Adrenal gland (tissue), 12 donors: ENCODE measurements around the gene SDHC. TPM values are rescaled to one million over a fixed set of nuclear protein-coding genes. Genes with fewer than 3 reads are reported as not detected.
"Not testable (repeated sequence)": the region's sequence is repeated elsewhere in the genome, so short reads cannot be mapped to it uniquely, and the experiment has no call there.

Source experiments
- DNase-seq, 7 donors: peaks; one replicate each; pipeline ENCODE4 v3.0.0-alpha.2; 2019 to 2020
- H3K27ac ChIP-seq, 5 donors: fragments of 200-600 bp; sonication (generic) in 4 of 5; 1 replicate in 3 of 5; 2 replicates in 2 of 5; pipeline versions ENCODE4 v1.5.1 to v1.8.0; 2016 to 2020; ENCODE audit warnings: mild to moderate bottlenecking in 1 of 5
- H3K27me3 ChIP-seq: fragments of 200-600 bp; 2 replicates; pipeline ENCODE4 v1.8.0; 2021
- H3K36me3 ChIP-seq, 2 donors: fragments of 200-600 bp; replicated peaks in 1 of 2; 1 replicate in 1 of 2; 2 replicates in 1 of 2; pipeline versions ENCODE4 v1.5.1 to v1.8.0; 2018 to 2022
- H3K4me1 ChIP-seq, 2 donors: fragments of 200-600 bp; replicated peaks in 1 of 2; 1 replicate in 1 of 2; 2 replicates in 1 of 2; pipeline versions ENCODE4 v1.5.1 to v1.8.0; 2018 to 2021
- H3K4me3 ChIP-seq, 4 donors: fragments of 200-600 bp; sonication (generic) in 3 of 4; one replicate each; pipeline ENCODE4 v1.5.1; 2016 to 2018
- H3K9me3 ChIP-seq, 3 donors: fragments of 200-600 bp; sonication (generic) in 1 of 3; replicated peaks in 1 of 3; 1 replicate in 2 of 3; 2 replicates in 1 of 3; pipeline versions ENCODE4 v1.5.1 to v1.8.0; 2016 to 2021
- CTCF ChIP-seq, 6 experiments: fragments of 450-650 bp in 4 of 6; fragments of 200-600 bp in 2 of 6; sonication (generic) in 1 of 6; IDR thresholded peaks; 1 replicate in 5 of 6; 2 replicates in 1 of 6; pipeline versions ENCODE4 v1.5.1 to v1.8.0; 2016 to 2021; ENCODE audit warnings: antibody characterized with exemption in 6 of 6, mild to moderate bottlenecking in 2 of 6, moderate library complexity in 1 of 6
- POLR2A ChIP-seq, 2 donors: fragments of 450-650 bp; IDR thresholded peaks; one replicate each; pipeline ENCODE4 v1.6.1; 2017; ENCODE audit warnings: antibody characterized with exemption in 2 of 2, mild to moderate bottlenecking in 2 of 2, moderate library complexity in 1 of 2
- whole genome bisulfite sequencing, 4 donors: extraction: QIAGEN DNeasy Blood & Tissue Kit in 2 of 4; methylation state at CpG; one replicate each; pipeline versions ENCODE4 v1.1.5 to v1.1.7; 2013 to 2017; 5-methylcytosine and 5-hydroxymethylcytosine counted together
- intact Hi-C, 2 donors: fragments of 100-400 bp; cut with DNase I; formaldehyde crosslinking; loops; one replicate each; pipeline versions ENCODE4 v1.14.1 to v1.15.0; 2022 to 2023
- polyA plus RNA-seq, 3 donors: library from polyadenylated mRNA; stranded (reverse); fragments of 200-250 nt in 2 of 3; fragments of 350-450 nt in 1 of 3; fragmentation: Illumina TruSeq in 1 of 3; extraction: RNeasy Lipid Tissue Mini Kit (QIAGEN cat#74804) in 1 of 3; gene quantifications; one replicate each; pipeline ENCODE4 v1.2.3, GENCODE V29; 2013 to 2014
- total RNA-seq, 9 donors: library from RNA; depleted of rRNA in 4 of 9; stranded (reverse); fragments of >200 nt in 4 of 9; fragments of 120-200 nt in 1 of 9; fragmentation: NEBNext Ultra II Directional in 1 of 9; extraction: Animal tissue kit (Norgen Biotek cat#: 25700) in 1 of 9; gene quantifications; one replicate each; pipeline versions ENCODE4 v1.1.0 to v1.2.4, GENCODE V29; 2013 to 2023
- donor health status: healthy with polysubstance abuse.
- donor health status: Bipolar disorder and iron deficiency.
- donor health status: DM: yes; HTN: yes; CAD: no.
- donor health status: DM: no; HTN: no; CAD: no.
- donor health status: DM: no; HTN: no; CAD: no.
- donor health status: DM: yes; HTN: yes; CAD: no.

SDHC gene
- total and polyA plus RNA-seq, 12 donors, result 45.0 to 434 (median 253) TPM

GRCh38 chr1:161389691-161390558 is 75.7 kb downstream of the SDHC start:
- intact Hi-C loops, result loop anchor here in 1 of 2 donors (10.0 kb wide), 1 partner anchor 195 kb away; the partner anchor contains the start of gene ADAMTS4
- no peaks in the 10 kb centered on the region for H3K36me3 ChIP-seq
- H3K4me1 ChIP-seq, result peaks cover 10% of the 10 kb centered on the region in 2 donors
- H3K27me3 ChIP-seq, result no peaks in the 10 kb centered on the region
- DNase-seq, result peak; percentile 97 to 99 (median 99)
- peak; percentile 86 to 95 for TF ChIP-seq POLR2A (IDR thresholded peaks at IDR 0.05)
- TF ChIP-seq CTCF (IDR thresholded peaks at IDR 0.05), result no peak
- H3K4me3 ChIP-seq, result peak overlapping the region in 3 of 4 donors; percentile 48 to 68 (median 54)
- no peaks in the 10 kb centered on the region for H3K9me3 ChIP-seq
- H3K27ac ChIP-seq, result peak overlapping the region; percentile 60 to 93 (median 83)
- WGBS, 4 donors, result 0 to 1% (median 1%) methylated on average over 21 to 74 of the region's 79 CpGs

- intact Hi-C loops, result no loop called here
- WGBS, 4 donors, result 3 to 6% (median 6%) methylated on average over 13 of the region's 13 CpGs
These were observed 76.3 kb downstream of the SDHC start for GRCh38 chr1:161390559-161390858.

GRCh38 chr1:161391136-161391535 is 77.0 kb downstream of the SDHC start:
- H3K4me3 ChIP-seq, H3K27me3 ChIP-seq, intact Hi-C loops, H3K36me3 ChIP-seq, DNase-seq, H3K27ac ChIP-seq, H3K9me3 ChIP-seq: not testable (repeated sequence)
- WGBS, 4 donors, result 89 to 95% (median 94%) methylated on average over 7 of the region's 7 CpGs
- H3K4me1 ChIP-seq, result peaks cover 10% of the 10 kb centered on the region in 2 donors

More at GRCh38 chr1:161390559-161390858, 76.3 kb downstream of the SDHC start:
- H3K4me1 ChIP-seq, result peaks cover 10% of the 10 kb centered on the region in 2 donors
- no peaks in the 10 kb centered on the region for H3K27me3 ChIP-seq
- peak overlapping the region in 3 of 5 donors; percentile 61 to 75 (median 75) for H3K27ac ChIP-seq
- TF ChIP-seq CTCF (IDR thresholded peaks at IDR 0.05) (no peak), POLR2A (IDR thresholded peaks at IDR 0.05) (no peak)
- no peaks in the 10 kb centered on the region for H3K9me3 ChIP-seq
- H3K36me3 ChIP-seq, result no peaks in the 10 kb centered on the region
- no peak for DNase-seq
- peak overlapping the region in 3 of 4 donors; percentile 48 to 68 (median 54) for H3K4me3 ChIP-seq

GRCh38 chr1:161391611-161392010 is 77.4 kb downstream of the SDHC start:
- no peak for DNase-seq
- no peaks in the 10 kb centered on the region for H3K27me3 ChIP-seq
- H3K4me1 ChIP-seq, result peaks cover 10% of the 10 kb centered on the region in 2 donors
- H3K4me3 ChIP-seq, result no peak overlapping the region
- WGBS, 4 donors, result 88 to 93% (median 91%) methylated on average over 8 of the region's 8 CpGs
- no peak overlapping the region for H3K27ac ChIP-seq
- H3K9me3 ChIP-seq, result no peaks in the 10 kb centered on the region
- intact Hi-C loops, result no loop called here
- H3K36me3 ChIP-seq, result no peaks in the 10 kb centered on the region
- no peak for TF ChIP-seq POLR2A (IDR thresholded peaks at IDR 0.05)
- no peak for TF ChIP-seq CTCF (IDR thresholded peaks at IDR 0.05)

- H3K27ac ChIP-seq, result no peak overlapping the region
- no peaks in the 10 kb centered on the region for H3K9me3 ChIP-seq
- H3K4me3 ChIP-seq, result no peak overlapping the region
- intact Hi-C loops, result no loop called here
- H3K4me1 ChIP-seq, result peaks cover 10% of the 10 kb centered on the region in 2 donors
- H3K27me3 ChIP-seq, result no peaks in the 10 kb centered on the region
- DNase-seq, result no peak
- no peaks in the 10 kb centered on the region for H3K36me3 ChIP-seq
- TF ChIP-seq CTCF (IDR thresholded peaks at IDR 0.05) (no peak), POLR2A (IDR thresholded peaks at IDR 0.05) (no peak)
These were observed 79.0 kb downstream of the SDHC start for GRCh38 chr1:161393151-161393550.

GRCh38 chr1:161397038-161397437 is 82.9 kb downstream of the SDHC start:
- peaks cover 0 to 12% of the 10 kb centered on the region in 2 donors for H3K4me1 ChIP-seq
- H3K36me3 ChIP-seq, H3K4me3 ChIP-seq, intact Hi-C loops, H3K27ac ChIP-seq, DNase-seq, H3K27me3 ChIP-seq, H3K9me3 ChIP-seq: not testable (repeated sequence)
- 87 to 94% (median 91%) methylated on average over 8 of the region's 8 CpGs for WGBS, 4 donors
